ENCODE data around the gene FOXO6.

DNA sequence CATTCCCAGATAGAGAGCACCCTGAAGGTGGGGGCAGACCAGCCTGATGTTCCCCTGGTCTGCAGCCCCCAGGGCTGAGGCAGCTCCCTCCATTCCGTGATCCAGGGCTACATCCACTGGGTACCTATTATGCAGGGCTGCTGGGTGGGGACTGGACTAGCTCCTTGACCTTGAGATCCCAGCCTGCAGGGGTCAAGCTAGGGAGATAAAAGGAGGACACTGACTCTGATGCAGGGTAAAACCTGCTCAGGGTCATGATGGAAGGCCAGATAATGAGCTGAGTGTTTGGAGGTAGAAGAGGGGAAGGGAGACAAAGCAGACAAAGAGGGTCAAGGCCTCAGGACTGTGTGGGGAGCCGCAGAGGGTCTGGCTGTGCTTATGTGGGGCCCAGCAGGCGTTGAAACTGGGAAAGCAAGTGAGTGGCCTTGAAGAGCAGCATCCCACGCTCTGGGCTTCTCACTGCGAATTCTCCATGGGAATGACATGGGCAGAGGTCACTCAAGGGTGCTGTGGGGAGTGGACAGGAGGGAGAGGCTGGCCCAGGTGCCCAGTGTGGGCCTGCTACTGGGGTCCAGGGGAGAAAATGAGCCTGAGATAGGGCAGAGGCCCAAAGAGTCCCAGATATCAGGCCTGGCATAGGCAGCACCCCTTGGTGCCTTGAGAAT is 9.7 kb downstream of the FOXO6 start:
- TF ChIP-seq POLR2A (IDR thresholded peaks at IDR 0.05) (no peak), CTCF (IDR thresholded peaks at IDR 0.05) (no peak), POLR2AphosphoS5 (IDR thresholded peaks at IDR 0.05) (no peak)
